Esophagus squamous epithelium (tissue), 4 donors: ENCODE data around the gene B3GNT4.

Experiments
- CTCF ChIP-seq, 6 experiments: fragments of 450-650 bp in 4 of 6; fragments of 200-600 bp in 2 of 6; sonication (generic) in 2 of 6; IDR thresholded peaks; one replicate each; pipeline ENCODE4 v1.5.1; 2016 to 2019; ENCODE audit warnings: antibody characterized with exemption in 6 of 6, mild to moderate bottlenecking in 4 of 6, moderate library complexity in 4 of 6
- POLR2A ChIP-seq, 4 donors: fragments of 450-650 bp; IDR thresholded peaks; one replicate each; pipeline ENCODE4 v1.6.1; 2017; ENCODE audit warnings: antibody characterized with exemption in 4 of 4, mild to moderate bottlenecking in 4 of 4, moderate library complexity in 3 of 4

- TF ChIP-seq POLR2A (IDR thresholded peaks at IDR 0.05) (no peak), CTCF (IDR thresholded peaks at IDR 0.05) (no peak)
Observed at GRCh38 chr12:122200541-122201175, 2.9 kb upstream of the B3GNT4 start.
